ENCODE data around the gene DOP1B.
"Not testable (repeated sequence)": the region's sequence is repeated elsewhere in the genome, so short reads cannot be mapped to it uniquely, and the experiment has no call there.

Gene DOP1B

GRCh38 chr21:36135391-36136102 lies 21.1 kb upstream of the DOP1B start:
- DNase-seq = peak; percentile 57

DNA sequence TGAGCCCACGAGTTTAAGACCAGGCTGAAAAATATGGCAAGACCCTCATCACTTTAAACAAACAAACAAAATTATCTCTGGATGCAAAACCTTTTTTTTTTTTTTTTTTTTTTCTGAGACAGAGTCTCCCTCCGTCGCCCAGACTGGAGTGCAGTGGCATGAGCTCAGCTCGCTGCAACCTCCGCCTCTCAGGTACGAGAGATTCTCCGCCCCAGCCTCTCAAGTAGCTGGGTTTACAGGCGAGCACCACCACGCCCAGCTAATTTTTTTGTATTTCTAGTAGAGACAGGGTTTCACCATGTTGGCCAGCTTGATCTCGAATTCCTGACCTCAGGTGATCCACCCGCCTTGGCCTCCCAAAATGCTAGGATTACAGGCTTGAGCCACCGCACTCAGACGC lies 16.8 kb upstream of the DOP1B start:
- not testable (repeated sequence) for DNase-seq

- peak; percentile 98 for DNase-seq
Observed at GRCh38 chr21:36141513-36141925, 15.1 kb upstream of the DOP1B start.

- DNase-seq = not testable (repeated sequence)
Observed at GRCh38 chr21:36144233-36144632, 12.4 kb upstream of the DOP1B start.

DNA sequence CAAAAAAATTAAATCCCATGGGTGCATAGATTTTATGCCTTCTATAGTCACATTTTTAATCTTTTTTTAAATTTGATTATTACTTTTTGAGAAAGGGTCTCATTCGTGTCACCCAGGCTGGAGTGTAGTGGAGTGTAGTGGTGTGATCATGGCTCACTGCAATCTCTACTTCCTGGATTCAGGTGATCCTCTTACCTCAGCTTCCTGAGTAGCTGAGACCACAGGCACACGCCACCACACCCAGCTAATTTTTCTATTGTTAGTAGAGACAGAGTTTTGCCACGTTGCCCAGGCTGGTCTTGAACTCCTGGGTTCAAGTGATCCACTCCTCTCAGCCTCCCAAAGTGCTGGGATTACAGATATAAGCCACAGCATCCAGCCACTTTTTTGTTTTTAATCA lies 11.4 kb upstream of the DOP1B start:
- no peak for DNase-seq

- DNase-seq = no peak
Observed at GRCh38 chr21:36147911-36148310, 8.7 kb upstream of the DOP1B start.

GRCh38 chr21:36148886-36149285 lies 7.7 kb upstream of the DOP1B start:
- no peak for DNase-seq

- DNase-seq = peak; percentile 85
Observed at GRCh38 chr21:36149788-36150711, 6.6 kb upstream of the DOP1B start.

DNA sequence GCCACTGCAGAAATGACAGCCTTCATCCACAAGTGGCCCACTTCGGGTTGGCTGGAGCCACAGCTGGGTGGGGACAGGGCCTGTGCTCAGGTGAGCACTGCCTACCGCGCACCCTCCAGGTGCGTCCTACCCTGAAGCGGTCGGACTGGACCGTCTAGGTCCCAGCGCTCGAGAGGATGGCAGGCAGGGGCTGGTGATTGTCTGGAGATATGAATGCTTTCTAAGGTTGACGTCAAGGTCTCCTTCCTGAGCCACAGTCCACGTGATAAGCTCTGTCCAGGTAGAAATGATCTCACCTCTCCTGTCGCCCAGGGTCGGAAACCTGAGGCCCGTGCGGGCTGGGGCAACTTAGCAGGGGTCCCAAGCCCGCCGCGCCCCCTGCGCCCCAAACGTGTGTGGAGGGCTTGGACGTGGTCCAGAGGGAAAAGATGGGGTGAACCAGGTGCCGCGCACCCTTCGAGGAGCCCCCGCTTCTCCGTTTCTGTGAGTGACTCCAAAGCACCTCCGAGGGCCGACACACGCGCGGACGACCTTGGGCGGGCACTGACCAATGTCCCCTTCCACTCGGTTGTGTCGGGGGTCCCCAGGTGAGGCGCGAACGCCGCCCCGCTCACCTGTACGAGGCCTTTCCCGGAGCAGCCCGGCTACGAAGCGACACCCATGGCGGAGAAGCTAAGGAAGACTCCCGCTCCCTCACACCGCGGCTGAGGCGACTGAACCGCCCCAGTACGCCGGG lies 853 bp upstream of the DOP1B start:
- DNase-seq = no peak

- peak; percentile 100 for DNase-seq
Observed at GRCh38 chr21:36156339-36156814, 247 bp upstream of the DOP1B start.

- peak; percentile 67 for DNase-seq
Observed at GRCh38 chr21:36159356-36159921, 2.8 kb downstream of the DOP1B start.

DNA sequence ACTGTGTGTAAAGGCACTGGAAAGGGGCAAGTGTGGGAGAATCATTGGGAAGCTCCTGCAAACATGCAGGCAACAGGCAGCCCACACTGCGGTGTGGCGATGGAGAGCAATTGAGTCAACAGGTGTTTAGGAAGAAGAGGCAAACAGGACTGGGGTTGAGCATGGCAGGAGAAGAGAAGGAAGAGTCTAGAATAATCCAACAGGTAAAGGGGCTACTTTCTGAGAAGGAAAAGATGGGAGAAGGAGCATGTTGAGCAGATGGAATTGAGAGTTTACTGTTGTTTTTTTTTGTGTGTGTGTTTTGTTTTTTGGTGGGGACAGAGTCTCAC lies 4.2 kb downstream of the DOP1B start:
- DNase-seq = no peak

DNA sequence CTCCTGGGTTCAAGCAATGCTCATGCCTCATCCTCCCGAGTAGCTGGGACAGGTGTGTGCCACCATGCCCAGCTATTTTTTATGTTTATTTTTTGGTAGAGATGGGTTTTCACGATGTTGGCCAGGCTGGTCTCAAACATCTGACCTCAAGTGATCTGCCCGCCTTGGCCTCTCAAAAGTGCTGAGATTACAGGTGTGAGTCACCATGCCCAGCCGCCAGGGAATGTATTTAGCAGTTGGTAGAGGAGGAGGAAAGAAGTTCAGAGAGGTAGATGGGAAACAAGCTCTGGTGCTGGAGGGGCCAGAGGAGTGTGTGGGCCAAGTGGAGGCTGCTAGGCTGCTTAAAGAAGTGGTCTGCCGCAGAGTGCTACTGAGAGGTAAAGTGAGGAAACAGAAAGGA lies 6.0 kb downstream of the DOP1B start:
- DNase-seq = no peak

DNA sequence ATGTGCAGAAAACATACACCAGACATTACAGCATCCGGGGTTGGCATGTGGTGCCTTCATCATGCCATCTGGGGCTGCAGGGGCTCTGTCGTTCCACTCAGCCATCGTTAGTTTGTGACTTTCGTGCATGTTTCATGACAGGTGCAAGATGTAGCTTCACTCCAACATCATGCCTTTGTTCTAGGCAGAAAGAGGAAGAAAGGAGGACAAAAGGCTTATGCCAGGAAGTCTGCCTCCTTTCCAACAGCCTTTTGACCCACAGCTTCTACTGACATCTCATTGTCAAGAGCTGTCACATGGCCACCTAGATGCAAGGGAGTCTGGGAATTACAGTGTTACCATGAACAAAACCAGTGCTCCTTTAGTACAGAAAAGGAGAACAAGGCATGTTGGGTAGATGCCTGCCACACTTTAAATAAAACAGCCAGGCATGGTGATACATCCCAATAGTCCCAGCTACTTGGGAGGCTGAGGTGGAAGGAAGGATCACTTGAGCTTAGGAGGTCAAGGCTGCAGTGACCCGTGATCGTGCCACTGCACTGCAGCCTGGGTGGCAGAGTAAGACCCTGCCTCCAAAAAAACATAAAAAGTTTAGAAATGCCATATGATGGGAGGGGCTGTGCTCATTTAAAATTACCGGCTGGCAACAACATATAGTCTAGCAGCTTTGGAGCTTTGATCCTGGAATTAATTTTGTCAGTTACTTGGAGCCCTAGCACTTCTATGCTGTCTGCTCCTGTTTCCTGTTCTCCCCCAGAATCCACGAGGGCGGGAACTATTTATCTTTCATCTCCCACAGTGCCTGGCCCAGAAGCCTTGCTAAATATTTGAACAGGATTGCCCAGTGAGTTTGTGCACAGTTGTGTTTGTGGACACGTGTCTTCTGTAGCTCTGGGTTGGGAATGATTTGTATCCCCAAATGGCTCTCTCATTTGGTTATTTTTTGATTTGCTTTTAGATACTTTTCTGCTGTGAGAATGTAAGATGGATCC lies 7.4 kb downstream of the DOP1B start:
- DNase-seq = no peak

- no peak for DNase-seq
Observed at GRCh38 chr21:36165356-36165755, 8.7 kb downstream of the DOP1B start.

DNA sequence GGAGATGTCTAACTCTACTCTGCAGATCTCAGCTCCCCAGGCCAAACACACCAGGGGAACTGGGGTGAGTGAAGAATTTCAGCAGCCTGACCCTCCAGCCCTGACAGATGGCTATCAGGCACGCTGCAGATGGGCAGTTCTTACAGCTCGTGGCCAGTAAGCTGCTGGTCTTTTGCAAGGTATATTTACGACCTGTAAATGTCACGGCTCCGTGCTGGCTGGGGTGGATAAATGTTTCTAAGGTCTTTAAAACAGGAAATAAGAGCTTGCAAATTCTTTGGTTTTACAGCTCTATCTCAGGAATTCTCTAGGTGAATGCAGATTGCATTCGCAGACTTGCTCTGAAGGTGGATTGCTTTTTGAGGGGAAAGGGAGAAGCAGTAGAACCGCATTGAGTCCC lies 10.1 kb downstream of the DOP1B start:
- no peak for DNase-seq

- DNase-seq = no peak
Observed at GRCh38 chr21:36167541-36167940, 10.9 kb downstream of the DOP1B start.

GRCh38 chr21:36169470-36170128 lies 13.0 kb downstream of the DOP1B start:
- DNase-seq = no peak

- no peak for DNase-seq
Observed at GRCh38 chr21:36170823-36171222, 14.2 kb downstream of the DOP1B start.

GRCh38 chr21:36171336-36171735 lies 14.7 kb downstream of the DOP1B start:
- no peak for DNase-seq

- no peak for DNase-seq
Observed at GRCh38 chr21:36171741-36172331, 15.2 kb downstream of the DOP1B start.

Data from hematopoietic multipotent progenitor cell treated with erythropoietin and hydrocortisone succinate and interleukin-3 and kit ligand, for 6 days (in vitro differentiated cells).